GM18505 (cell line): ENCODE data around the gene TNPO2.

Experiments used
- ATAC-seq: cut with Tn5 transposase; IDR thresholded peaks from one replicate; pipeline ENCODE4 v1.9.1; 2021; ENCODE audit not compliant: unreplicated experiment
- POLR2A ChIP-seq: IDR thresholded peaks from 4 replicates; pipeline ENCODE4 v1.6.1; 2011; ENCODE audit warnings: borderline replicate concordance; ENCODE audit not compliant: insufficient read depth, insufficient read length; ENCODE audit errors: extremely low read depth

Gene TNPO2

DNA sequence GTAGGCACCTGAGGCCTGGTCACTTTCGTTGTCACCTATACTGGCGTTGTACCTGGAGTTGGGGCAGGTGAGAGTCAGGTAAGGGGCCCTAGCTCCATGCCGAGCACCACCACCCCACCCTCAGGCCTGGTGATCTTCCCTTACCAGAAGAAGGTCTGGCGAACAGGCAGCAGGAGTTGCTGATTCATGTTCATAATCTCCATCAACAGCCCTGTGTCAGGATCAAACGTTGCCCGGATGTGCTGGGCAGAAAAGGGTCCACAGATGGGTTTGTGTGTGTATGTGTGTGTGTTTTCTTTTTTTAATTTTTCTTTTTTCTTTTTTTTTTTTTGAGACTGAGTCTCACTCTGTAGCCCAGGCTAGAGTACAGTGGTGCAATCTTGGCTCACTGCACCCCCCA lies 71.5 kb downstream of the TNPO2 start:
- no peak for TF ChIP-seq POLR2A
- ATAC-seq, result no peak

DNA sequence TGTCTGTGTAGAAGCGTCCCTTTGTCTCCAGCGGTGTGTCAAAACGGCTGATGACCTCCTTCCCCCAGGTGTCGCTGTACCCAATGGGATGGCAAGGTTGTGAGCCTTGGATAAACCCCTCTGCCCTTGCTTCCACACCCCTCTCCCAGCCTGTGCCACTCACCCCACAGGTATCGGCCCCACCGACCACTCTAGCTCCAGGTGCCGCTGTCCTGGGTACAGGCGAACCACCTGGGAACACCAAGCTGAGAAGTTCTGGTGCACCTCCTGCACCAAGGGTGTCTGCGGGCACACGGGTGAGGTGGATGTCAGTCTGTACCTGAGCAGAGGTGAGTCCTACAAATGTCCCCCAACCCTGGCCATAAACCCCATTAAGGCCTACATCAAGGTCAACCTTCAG lies 73.8 kb downstream of the TNPO2 start:
- ATAC-seq, result no peak
- no peak for TF ChIP-seq POLR2A
